Measurements from ENCODE around the gene ECE2.

The ECE2 gene

GRCh38 chr3:184290331-184290730, 14.5 kb downstream of the ECE2 start:
- Histone ChIP-seq H2BK15ac (replicated peaks; ENCODE audit: low read depth) (no peak overlapping the region), H3K79me2 (ENCODE audit: control insufficient read depth, insufficient read depth, low read length) (no peaks in the 10 kb centered on the region), H3K9ac (ENCODE audit: low read length) (no peak overlapping the region), H4K5ac (ENCODE audit: low read length) (no peak overlapping the region), H4K8ac (ENCODE audit: low read depth, low read length) (no peak overlapping the region), H3K23ac (ENCODE audit: low read length) (no peak overlapping the region), H3K27me3 (ENCODE audit: insufficient read depth, low read length, poor library complexity) (no peaks in the 10 kb centered on the region), H3K4me2 (ENCODE audit: low read length) (no peak overlapping the region), H3K4ac (ENCODE audit: low read depth, low read length) (no peak overlapping the region), H3K79me1 (ENCODE audit: low read length) (no peaks in the 10 kb centered on the region), H3K36me3 (ENCODE audit: control insufficient read depth, insufficient read depth, low read length) (no peaks in the 10 kb centered on the region), H2BK120ac (ENCODE audit: low read depth, low read length) (no peak overlapping the region), H2AK5ac (ENCODE audit: low read length) (no peak overlapping the region), H3K27ac (ENCODE audit: low read depth, low read length) (no peak overlapping the region), H2BK5ac (ENCODE audit: low read length) (no peak overlapping the region), H3K56ac (ENCODE audit: low read length) (no peak overlapping the region), H3K4me3 (ENCODE audit: low read length) (no peak overlapping the region), H3K18ac (ENCODE audit: low read length) (no peak overlapping the region), H3K4me1 (ENCODE audit: control insufficient read depth, low read depth, low read length) (no peaks in the 10 kb centered on the region)
- DNase-seq = no peak
- WGBS (ENCODE audit: extremely low coverage, insufficient coverage, low lambda C conversion rate) = no CpG with 5 or more reads among the region's 10 CpGs

GRCh38 chr3:184291044-184291737, 15.4 kb downstream of the ECE2 start:
- Histone ChIP-seq H3K36me3 (ENCODE audit: control insufficient read depth, insufficient read depth, low read length) (no peaks in the 10 kb centered on the region), H2BK15ac (replicated peaks; ENCODE audit: low read depth) (no peak overlapping the region), H2BK5ac (ENCODE audit: low read length) (no peak overlapping the region), H3K27me3 (ENCODE audit: insufficient read depth, low read length, poor library complexity) (no peaks in the 10 kb centered on the region), H3K4me1 (ENCODE audit: control insufficient read depth, low read depth, low read length) (no peaks in the 10 kb centered on the region), H2AK5ac (ENCODE audit: low read length) (no peak overlapping the region), H3K4ac (ENCODE audit: low read depth, low read length) (no peak overlapping the region), H3K4me3 (ENCODE audit: low read length) (no peak overlapping the region), H2BK120ac (ENCODE audit: low read depth, low read length) (no peak overlapping the region), H3K4me2 (ENCODE audit: low read length) (no peak overlapping the region), H3K18ac (ENCODE audit: low read length) (no peak overlapping the region), H3K27ac (ENCODE audit: low read depth, low read length) (no peak overlapping the region), H3K9ac (ENCODE audit: low read length) (no peak overlapping the region), H3K56ac (ENCODE audit: low read length) (no peak overlapping the region), H3K23ac (ENCODE audit: low read length) (no peak overlapping the region), H3K79me2 (ENCODE audit: control insufficient read depth, insufficient read depth, low read length) (no peaks in the 10 kb centered on the region), H3K79me1 (ENCODE audit: low read length) (no peaks in the 10 kb centered on the region), H4K8ac (ENCODE audit: low read depth, low read length) (no peak overlapping the region), H4K5ac (ENCODE audit: low read length) (no peak overlapping the region)
- DNase-seq = no peak
- no CpG with 5 or more reads among the region's 22 CpGs for WGBS (ENCODE audit: extremely low coverage, insufficient coverage, low lambda C conversion rate)

GRCh38 chr3:184291738-184292445, 16.1 kb downstream of the ECE2 start:
- Histone ChIP-seq H3K4me1 (ENCODE audit: control insufficient read depth, low read depth, low read length) (no peaks in the 10 kb centered on the region), H3K79me2 (ENCODE audit: control insufficient read depth, insufficient read depth, low read length) (no peaks in the 10 kb centered on the region), H3K27me3 (ENCODE audit: insufficient read depth, low read length, poor library complexity) (no peaks in the 10 kb centered on the region), H2BK120ac (ENCODE audit: low read depth, low read length) (no peak overlapping the region), H4K8ac (ENCODE audit: low read depth, low read length) (no peak overlapping the region), H2AK5ac (ENCODE audit: low read length) (no peak overlapping the region), H3K36me3 (ENCODE audit: control insufficient read depth, insufficient read depth, low read length) (no peaks in the 10 kb centered on the region), H3K27ac (ENCODE audit: low read depth, low read length) (no peak overlapping the region), H3K4me2 (ENCODE audit: low read length) (no peak overlapping the region), H3K23ac (ENCODE audit: low read length) (no peak overlapping the region), H4K5ac (ENCODE audit: low read length) (no peak overlapping the region), H3K56ac (ENCODE audit: low read length) (no peak overlapping the region), H3K18ac (ENCODE audit: low read length) (no peak overlapping the region), H2BK5ac (ENCODE audit: low read length) (no peak overlapping the region), H3K9ac (ENCODE audit: low read length) (no peak overlapping the region), H3K4me3 (ENCODE audit: low read length) (no peak overlapping the region), H2BK15ac (replicated peaks; ENCODE audit: low read depth) (no peak overlapping the region), H3K79me1 (ENCODE audit: low read length) (no peaks in the 10 kb centered on the region), H3K4ac (ENCODE audit: low read depth, low read length) (no peak overlapping the region)
- DNase-seq = no peak
- no CpG with 5 or more reads among the region's 21 CpGs for WGBS (ENCODE audit: extremely low coverage, insufficient coverage, low lambda C conversion rate)

- DNase-seq = no peak
- H3K27ac ChIP-seq (ENCODE audit: low read depth, low read length) = no peak overlapping the region
- no peak overlapping the region for H3K4me3 ChIP-seq (ENCODE audit: low read length)
- H3K56ac ChIP-seq (ENCODE audit: low read length) = no peak overlapping the region
- H3K4me2 ChIP-seq (ENCODE audit: low read length) = no peak overlapping the region
- no peak overlapping the region for H3K4ac ChIP-seq (ENCODE audit: low read depth, low read length)
- no peak overlapping the region for H4K8ac ChIP-seq (ENCODE audit: low read depth, low read length)
- H3K79me2 ChIP-seq (ENCODE audit: control insufficient read depth, insufficient read depth, low read length) = peaks cover 16% of the 10 kb centered on the region
- no peak overlapping the region for H2BK15ac ChIP-seq (replicated peaks; ENCODE audit: low read depth)
- H3K23ac ChIP-seq (ENCODE audit: low read length) = no peak overlapping the region
- no CpG with 5 or more reads among the region's 3 CpGs for WGBS (ENCODE audit: extremely low coverage, insufficient coverage, low lambda C conversion rate)
- H2AK5ac ChIP-seq (ENCODE audit: low read length) = no peak overlapping the region
- no peak overlapping the region for H3K9ac ChIP-seq (ENCODE audit: low read length)
- H3K27me3 ChIP-seq (ENCODE audit: insufficient read depth, low read length, poor library complexity) = no peaks in the 10 kb centered on the region
- no peak overlapping the region for H2BK120ac ChIP-seq (ENCODE audit: low read depth, low read length)
- peaks cover 12% of the 10 kb centered on the region for H3K79me1 ChIP-seq (ENCODE audit: low read length)
- no peak overlapping the region for H2BK5ac ChIP-seq (ENCODE audit: low read length)
- peaks cover 4% of the 10 kb centered on the region for H3K4me1 ChIP-seq (ENCODE audit: control insufficient read depth, low read depth, low read length)
- H4K5ac ChIP-seq (ENCODE audit: low read length) = no peak overlapping the region
- H3K18ac ChIP-seq (ENCODE audit: low read length) = no peak overlapping the region
- H3K36me3 ChIP-seq (ENCODE audit: control insufficient read depth, insufficient read depth, low read length) = no peaks in the 10 kb centered on the region
Measured at GRCh38 chr3:184295771-184296170, 19.9 kb downstream of the ECE2 start.

GRCh38 chr3:184296616-184297015, 20.8 kb downstream of the ECE2 start:
- H3K4me2 ChIP-seq (ENCODE audit: low read length) = no peak overlapping the region
- H3K36me3 ChIP-seq (ENCODE audit: control insufficient read depth, insufficient read depth, low read length) = peaks cover 2% of the 10 kb centered on the region
- no peak overlapping the region for H3K18ac ChIP-seq (ENCODE audit: low read length)
- no peak overlapping the region for H2AK5ac ChIP-seq (ENCODE audit: low read length)
- no peak overlapping the region for H3K56ac ChIP-seq (ENCODE audit: low read length)
- no peak overlapping the region for H3K4me3 ChIP-seq (ENCODE audit: low read length)
- DNase-seq = no peak
- H2BK120ac ChIP-seq (ENCODE audit: low read depth, low read length) = no peak overlapping the region
- no peak overlapping the region for H2BK15ac ChIP-seq (replicated peaks; ENCODE audit: low read depth)
- no peak overlapping the region for H4K5ac ChIP-seq (ENCODE audit: low read length)
- H3K27me3 ChIP-seq (ENCODE audit: insufficient read depth, low read length, poor library complexity) = no peaks in the 10 kb centered on the region
- H2BK5ac ChIP-seq (ENCODE audit: low read length) = no peak overlapping the region
- no CpG with 5 or more reads among the region's 7 CpGs for WGBS (ENCODE audit: extremely low coverage, insufficient coverage, low lambda C conversion rate)
- H3K9ac ChIP-seq (ENCODE audit: low read length) = no peak overlapping the region
- peaks cover 4% of the 10 kb centered on the region for H3K4me1 ChIP-seq (ENCODE audit: control insufficient read depth, low read depth, low read length)
- peaks cover 16% of the 10 kb centered on the region for H3K79me2 ChIP-seq (ENCODE audit: control insufficient read depth, insufficient read depth, low read length)
- no peak overlapping the region for H3K4ac ChIP-seq (ENCODE audit: low read depth, low read length)
- no peak overlapping the region for H3K23ac ChIP-seq (ENCODE audit: low read length)
- H3K79me1 ChIP-seq (ENCODE audit: low read length) = peaks cover 12% of the 10 kb centered on the region
- no peak overlapping the region for H3K27ac ChIP-seq (ENCODE audit: low read depth, low read length)
- H4K8ac ChIP-seq (ENCODE audit: low read depth, low read length) = no peak overlapping the region
